NK-92 (cell line): Measurements from ENCODE around the gene PPARD.
"Not testable (repeated sequence)": the region's sequence is repeated elsewhere in the genome, so short reads cannot be mapped to it uniquely, and the experiment has no call there.

Experiments used
- DNase-seq: peaks from one replicate; lab custom pipeline; 2025; ENCODE audit not compliant: unreplicated experiment; lab: John Stamatoyannopoulos, UW

Gene PPARD

GRCh38 chr6:35403544-35404442, 61.4 kb downstream of the PPARD start:
- no peak for DNase-seq

- DNase-seq, result no peak
Measured at GRCh38 chr6:35406711-35407485, 64.5 kb downstream of the PPARD start.

GRCh38 chr6:35409245-35409644, 66.9 kb downstream of the PPARD start:
- no peak for DNase-seq

- DNase-seq, result no peak
Measured at GRCh38 chr6:35410131-35410530, 67.8 kb downstream of the PPARD start.

GRCh38 chr6:35411066-35411465, 68.7 kb downstream of the PPARD start:
- no peak for DNase-seq

- no peak for DNase-seq
Measured at GRCh38 chr6:35412102-35412501, 69.7 kb downstream of the PPARD start.

GRCh38 chr6:35413911-35414310, 71.6 kb downstream of the PPARD start:
- DNase-seq, result no peak

- no peak for DNase-seq
Measured at GRCh38 chr6:35415065-35415891, 72.9 kb downstream of the PPARD start.

- no peak for DNase-seq
Measured at GRCh38 chr6:35417979-35418661, 75.8 kb downstream of the PPARD start.

- DNase-seq, result no peak
Measured at GRCh38 chr6:35419417-35419816, 77.1 kb downstream of the PPARD start.

- no peak for DNase-seq
Measured at GRCh38 chr6:35419961-35420360, 77.6 kb downstream of the PPARD start.

GRCh38 chr6:35425284-35425683, 82.9 kb downstream of the PPARD start:
- no peak for DNase-seq

GRCh38 chr6:35426074-35426473, 83.7 kb downstream of the PPARD start:
- no peak for DNase-seq

GRCh38 chr6:35427435-35427834, 85.1 kb downstream of the PPARD start:
- no peak for DNase-seq

GRCh38 chr6:35427851-35428321, 85.5 kb downstream of the PPARD start:
- no peak for DNase-seq

GRCh38 chr6:35428421-35429149, 86.2 kb downstream of the PPARD start:
- no peak for DNase-seq

GRCh38 chr6:35429463-35429862, 87.1 kb downstream of the PPARD start:
- DNase-seq, result no peak

GRCh38 chr6:35432291-35432690, 89.9 kb downstream of the PPARD start:
- no peak for DNase-seq

- not testable (repeated sequence) for DNase-seq
Measured at GRCh38 chr6:35432702-35433101, 90.3 kb downstream of the PPARD start.
